C1 segment of cervical spinal cord (tissue), 14 donors: Measurements from ENCODE around the gene RFFL.
"Not testable (repeated sequence)": the region's sequence is repeated elsewhere in the genome, so short reads cannot be mapped to it uniquely, and the experiment has no call there.

Source experiments
- DNase-seq, 14 donors: peaks; one replicate each; lab custom pipeline; 2025; lab: John Stamatoyannopoulos, UW

The RFFL gene, protein sequence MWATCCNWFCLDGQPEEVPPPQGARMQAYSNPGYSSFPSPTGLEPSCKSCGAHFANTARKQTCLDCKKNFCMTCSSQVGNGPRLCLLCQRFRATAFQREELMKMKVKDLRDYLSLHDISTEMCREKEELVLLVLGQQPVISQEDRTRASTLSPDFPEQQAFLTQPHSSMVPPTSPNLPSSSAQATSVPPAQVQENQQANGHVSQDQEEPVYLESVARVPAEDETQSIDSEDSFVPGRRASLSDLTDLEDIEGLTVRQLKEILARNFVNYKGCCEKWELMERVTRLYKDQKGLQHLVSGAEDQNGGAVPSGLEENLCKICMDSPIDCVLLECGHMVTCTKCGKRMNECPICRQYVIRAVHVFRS

GRCh38 chr17:35063514-35064223, at the start of gene RFFL:
RFFL (minus strand) TSS chr17:35063707; CDS start chr17:35026553, 37,154 bp downstream.
- peak; percentile 12 to 91 (median 81) for DNase-seq

DNA sequence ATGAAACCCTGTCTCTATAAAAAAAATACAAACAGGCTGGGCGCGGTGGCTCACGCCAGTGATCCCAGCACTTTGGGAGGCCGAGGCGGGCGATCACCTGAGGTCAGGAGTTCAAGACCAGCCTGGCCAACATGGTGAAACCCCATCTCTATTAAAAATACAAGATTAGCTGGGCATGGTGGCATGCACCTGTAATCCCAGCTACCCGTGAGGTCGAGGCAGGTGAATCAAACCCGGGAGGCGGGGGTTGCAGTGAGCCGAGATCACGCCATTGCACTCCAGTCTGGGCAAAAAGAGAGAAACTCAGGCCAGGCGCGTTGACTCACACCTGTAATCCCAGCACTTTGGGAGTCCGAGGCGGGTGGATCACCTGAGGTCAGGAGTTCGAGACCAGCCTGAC, 47.3 kb upstream of the RFFL start:
- not testable (repeated sequence) for DNase-seq

DNA sequence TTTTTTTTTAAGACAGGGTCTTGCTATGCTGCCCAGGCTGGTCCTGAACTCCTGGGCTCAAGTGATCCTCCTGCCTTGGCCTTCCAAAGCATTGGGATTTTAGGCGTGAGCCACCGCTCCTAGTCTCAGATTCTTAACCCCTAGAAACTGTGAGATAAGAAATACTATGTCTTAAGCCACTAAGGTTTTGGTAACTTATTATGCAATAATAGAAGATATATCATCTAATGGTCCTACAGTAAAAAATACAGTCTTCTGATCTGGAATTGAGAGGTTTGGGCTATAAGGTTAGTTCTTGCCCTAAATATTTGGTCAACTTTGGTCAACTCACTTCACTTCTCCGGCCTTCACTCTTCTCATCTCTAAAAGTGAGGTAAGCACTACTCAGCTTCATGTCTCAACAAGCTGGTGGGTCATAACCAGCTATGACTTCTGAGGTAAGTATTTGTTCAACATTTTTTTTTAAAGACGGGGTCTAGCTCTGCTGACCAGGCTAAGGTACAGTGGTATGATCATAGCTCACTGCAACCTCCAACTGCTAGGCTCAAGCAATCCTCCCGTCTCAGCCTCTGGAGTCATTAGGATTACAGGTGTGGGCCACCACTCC, 41.4 kb upstream of the RFFL start:
- DNase-seq, result no peak

- no peak for DNase-seq
Observed at GRCh38 chr17:35103271-35103670, 39.8 kb upstream of the RFFL start.

DNA sequence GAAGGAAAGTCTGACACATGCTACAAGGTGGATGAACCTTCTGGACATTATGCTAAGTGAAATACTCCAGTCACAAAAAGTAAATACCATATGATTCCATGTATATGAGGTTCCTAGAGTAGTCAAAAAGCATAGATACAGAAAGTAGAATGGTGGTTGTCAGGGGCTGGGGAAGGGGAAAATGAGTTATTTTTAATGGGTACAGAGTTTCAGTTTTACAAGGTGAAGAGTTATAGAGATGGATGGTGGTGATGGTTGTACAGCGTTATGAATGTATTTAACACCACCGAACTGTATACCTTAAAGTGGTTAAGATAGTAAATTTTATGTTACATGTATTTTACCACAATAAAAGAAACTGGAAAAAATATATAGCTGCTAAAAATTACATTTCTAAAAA, 38.2 kb upstream of the RFFL start:
- DNase-seq, result no peak

DNA sequence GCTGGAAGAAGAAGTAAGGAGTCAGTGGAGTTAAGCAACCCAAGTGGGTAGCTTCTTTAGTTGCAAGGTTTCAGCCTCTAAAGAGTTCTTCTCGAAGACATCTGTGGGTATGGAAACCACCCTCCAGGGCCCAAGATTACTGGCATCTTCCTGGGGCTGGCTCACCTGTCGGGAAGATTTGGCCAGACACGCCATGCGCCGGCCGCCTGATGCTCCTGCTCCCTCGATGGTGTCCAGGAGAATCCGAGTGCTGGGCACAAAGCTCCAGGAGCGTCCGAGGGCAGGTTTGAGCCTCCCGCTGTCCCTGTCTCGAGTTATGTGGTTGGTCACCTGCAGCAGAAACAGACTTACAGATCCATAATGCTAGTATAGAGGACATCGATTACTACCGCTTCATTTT, 37.5 kb upstream of the RFFL start:
- no peak for DNase-seq

DNA sequence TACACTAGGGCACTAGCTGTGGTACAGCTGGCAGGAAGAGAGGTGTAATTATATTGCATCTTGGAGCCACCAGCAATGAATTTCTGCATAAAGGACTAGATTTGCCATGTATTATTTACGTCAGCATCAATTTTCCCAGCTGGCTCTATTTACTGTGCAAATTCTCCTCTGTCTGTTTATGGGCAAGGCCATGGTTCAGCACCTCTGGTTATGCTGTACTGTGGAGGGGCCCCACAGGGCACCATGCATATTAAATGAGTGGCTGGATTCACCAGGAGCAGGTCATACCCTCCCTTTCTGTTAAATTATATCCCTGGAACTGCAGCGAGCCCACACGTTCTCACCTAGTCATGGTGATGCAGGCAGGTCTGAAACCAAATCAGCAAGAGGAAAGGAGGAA, 36.4 kb upstream of the RFFL start:
- no peak for DNase-seq

- DNase-seq, result no peak
Observed at GRCh38 chr17:35097776-35098175, 34.3 kb upstream of the RFFL start.

GRCh38 chr17:35095741-35096140, 32.2 kb upstream of the RFFL start:
- DNase-seq, result no peak

- DNase-seq, result no peak
Observed at GRCh38 chr17:35094902-35095301, 31.4 kb upstream of the RFFL start.

- not testable (repeated sequence) for DNase-seq
Observed at GRCh38 chr17:35090707-35091106, 27.2 kb upstream of the RFFL start.

- DNase-seq, result peak in 3 of 14 donors; percentile 54 to 64 (median 58)
Observed at GRCh38 chr17:35089586-35090296, 26.2 kb upstream of the RFFL start.

DNA sequence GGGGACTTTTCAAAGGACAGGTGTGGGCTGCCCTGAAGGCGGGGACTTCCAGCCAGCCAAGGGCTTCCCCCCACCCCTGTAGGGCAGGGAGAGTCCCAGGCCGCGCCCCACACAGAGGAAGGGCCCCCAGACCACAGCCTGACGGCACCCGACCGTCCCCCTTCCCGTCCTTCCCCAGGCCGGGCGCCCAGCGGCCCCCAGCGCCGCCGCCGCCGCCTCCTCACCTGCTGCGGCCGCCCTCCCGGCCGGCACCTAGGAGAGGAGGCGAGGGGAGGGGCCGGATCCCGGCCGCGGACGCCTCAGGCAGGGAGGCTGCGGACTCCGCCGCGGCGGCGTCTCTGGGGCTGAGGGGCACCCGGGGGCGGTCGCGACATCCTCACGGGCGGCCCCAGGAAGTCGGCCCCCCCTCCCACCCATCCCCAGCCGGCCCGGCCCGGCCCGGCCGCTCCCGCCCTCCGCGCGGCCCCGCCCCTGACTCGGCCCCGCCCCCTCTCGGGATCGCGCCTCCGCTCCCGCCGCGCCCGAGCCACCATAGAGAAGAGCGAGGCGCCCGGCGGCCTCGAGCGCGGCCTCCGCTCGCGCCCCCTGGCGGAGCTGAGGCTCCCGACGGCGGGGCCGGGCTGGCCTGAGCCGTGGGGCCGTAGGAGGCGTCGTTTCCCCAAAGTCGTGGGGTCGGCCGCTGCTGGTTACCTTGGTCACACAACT, 25.5 kb upstream of the RFFL start:
- peak in 13 of 14 donors; percentile 50 to 94 (median 77) for DNase-seq

DNA sequence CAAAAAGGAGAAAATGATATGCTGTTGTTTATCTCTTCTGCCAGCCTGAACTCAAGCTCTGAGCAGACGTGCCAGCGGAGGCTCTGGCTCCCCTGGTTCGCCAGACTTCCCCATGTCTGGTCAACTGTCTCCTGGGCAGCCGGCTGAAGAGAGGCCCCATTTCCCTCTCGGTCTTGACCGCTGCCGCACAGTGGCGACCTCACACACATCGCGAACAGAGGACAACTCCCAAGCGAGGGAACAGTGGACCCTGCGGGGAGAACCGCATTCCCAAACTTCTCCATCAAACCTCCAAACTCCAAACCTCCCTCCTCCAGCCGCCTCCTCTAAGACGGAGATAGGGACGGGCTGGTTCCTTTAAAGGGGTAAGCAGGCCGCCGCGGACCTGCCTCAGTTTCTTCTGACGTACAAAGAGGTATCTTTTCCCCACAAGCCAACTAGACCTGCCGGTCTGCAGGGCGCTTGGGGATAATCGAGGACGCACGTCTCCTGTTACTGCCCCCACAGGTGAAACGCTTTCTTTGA, 24.9 kb upstream of the RFFL start:
- DNase-seq, result peak in 13 of 14 donors; percentile 17 to 86 (median 64)

- DNase-seq, result peak in 9 of 14 donors; percentile 34 to 86 (median 61)
Observed at GRCh38 chr17:35087731-35088355, 24.3 kb upstream of the RFFL start.

DNA sequence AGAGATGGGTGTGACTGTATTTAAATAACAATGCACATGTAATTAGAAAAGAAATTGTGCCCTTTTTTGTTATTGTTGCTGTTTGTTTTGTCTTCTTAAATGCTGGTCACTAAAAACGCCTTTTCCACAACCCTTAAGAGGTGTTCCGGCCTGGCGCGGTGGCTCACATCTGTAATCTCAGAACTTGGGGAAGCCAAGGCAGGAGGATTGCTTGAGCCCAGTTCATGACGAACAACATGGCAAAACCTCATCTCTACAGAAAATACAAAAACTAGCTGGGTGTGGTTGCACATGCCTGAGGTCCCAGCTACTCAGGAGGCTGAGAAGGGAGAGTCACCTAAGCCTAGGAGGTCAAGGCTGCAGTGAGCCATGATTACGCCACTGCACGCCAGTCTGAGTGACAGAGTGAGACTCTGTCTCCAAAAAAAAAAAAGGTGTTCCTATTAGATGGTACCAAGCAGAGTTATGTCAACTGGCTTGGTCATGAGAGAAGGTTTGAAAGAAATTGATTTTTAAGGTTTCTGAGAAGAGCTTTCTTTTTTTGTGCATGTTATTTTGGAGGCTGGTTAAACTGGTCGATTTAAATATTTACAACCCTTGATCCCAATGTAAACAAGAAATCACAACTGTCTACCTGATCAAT, 23.5 kb upstream of the RFFL start:
- peak in 5 of 14 donors; percentile 14 to 28 (median 19) for DNase-seq

- no peak for DNase-seq
Observed at GRCh38 chr17:35086164-35086563, 22.7 kb upstream of the RFFL start.

DNA sequence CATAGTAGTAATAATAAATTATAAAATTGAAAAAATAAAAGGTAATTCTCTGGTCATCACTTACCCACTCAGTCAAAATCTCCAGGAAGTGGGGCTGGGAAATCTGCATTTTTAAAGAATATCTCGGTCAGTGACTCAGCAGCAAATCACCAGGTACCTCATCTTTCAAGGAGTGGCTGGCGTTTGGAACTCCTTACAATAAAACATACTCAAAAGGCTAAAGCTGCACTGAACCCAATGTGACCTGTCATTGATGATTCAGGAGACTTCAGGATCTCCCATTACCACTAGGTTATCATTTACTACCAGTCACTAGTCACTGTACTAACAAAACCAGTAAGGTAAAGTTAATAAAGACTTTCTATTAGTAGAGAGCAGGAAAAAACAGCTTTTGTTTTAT, 21.5 kb upstream of the RFFL start:
- DNase-seq, result no peak

GRCh38 chr17:35083071-35083470, 19.6 kb upstream of the RFFL start:
- DNase-seq, result peak in 1 of 14 donors; percentile 4
